HG03442 (cell line): ENCODE data around the gene CUTA.
"Not testable (repeated sequence)": the region's sequence is repeated elsewhere in the genome, so short reads cannot be mapped to it uniquely, and the experiment has no call there.

Experiments
- ATAC-seq: cut with Tn5 transposase; IDR thresholded peaks from one replicate; pipeline ENCODE4 v1.9.1; 2021; ENCODE audit warnings: mild to moderate bottlenecking, moderate library complexity; ENCODE audit not compliant: unreplicated experiment

Gene CUTA

GRCh38 chr6:33407132-33407718 is 10.7 kb downstream of the CUTA start:
- ATAC-seq = no peak

DNA sequence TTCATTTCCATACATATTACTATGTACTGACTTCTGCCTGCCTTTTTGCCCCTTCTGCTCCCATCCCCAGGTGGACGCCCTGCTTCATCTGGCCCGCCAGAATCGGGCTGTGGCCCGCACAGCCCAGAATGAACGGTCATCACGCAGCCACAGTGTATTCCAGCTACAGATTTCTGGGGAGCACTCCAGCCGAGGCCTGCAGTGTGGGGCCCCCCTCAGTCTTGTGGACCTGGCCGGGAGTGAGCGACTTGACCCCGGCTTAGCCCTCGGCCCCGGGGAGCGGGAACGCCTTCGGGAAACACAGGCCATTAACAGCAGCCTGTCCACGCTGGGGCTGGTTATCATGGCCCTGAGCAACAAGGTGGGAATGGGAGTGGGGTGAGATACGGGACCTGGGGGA is 11.8 kb downstream of the CUTA start:
- no peak for ATAC-seq

- no peak for ATAC-seq
These were observed 12.4 kb downstream of the CUTA start for GRCh38 chr6:33405386-33405940.

- no peak for ATAC-seq
These were observed 13.0 kb downstream of the CUTA start for GRCh38 chr6:33404884-33405283.

DNA sequence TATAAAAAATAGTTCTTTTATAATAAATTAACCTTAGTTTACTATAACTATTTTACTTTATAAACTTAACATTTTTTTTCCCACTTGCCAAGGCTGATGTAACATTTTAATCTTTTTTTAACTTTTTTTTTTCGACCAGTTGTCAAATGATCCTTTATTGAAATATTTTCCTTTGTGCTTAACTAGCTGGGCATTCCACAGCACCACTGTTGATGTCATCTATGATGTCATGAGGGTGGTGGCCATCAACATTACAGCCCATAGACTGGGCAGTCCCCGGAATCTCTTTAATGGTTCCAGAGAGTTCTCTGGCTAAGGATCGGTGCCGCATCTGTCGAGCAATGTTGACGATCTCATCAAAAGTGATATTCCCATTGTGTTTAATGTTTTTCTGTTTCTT is 18.0 kb downstream of the CUTA start:
- ATAC-seq = not testable (repeated sequence)

GRCh38 chr6:33398601-33399000 is 19.3 kb downstream of the CUTA start:
- not testable (repeated sequence) for ATAC-seq

DNA sequence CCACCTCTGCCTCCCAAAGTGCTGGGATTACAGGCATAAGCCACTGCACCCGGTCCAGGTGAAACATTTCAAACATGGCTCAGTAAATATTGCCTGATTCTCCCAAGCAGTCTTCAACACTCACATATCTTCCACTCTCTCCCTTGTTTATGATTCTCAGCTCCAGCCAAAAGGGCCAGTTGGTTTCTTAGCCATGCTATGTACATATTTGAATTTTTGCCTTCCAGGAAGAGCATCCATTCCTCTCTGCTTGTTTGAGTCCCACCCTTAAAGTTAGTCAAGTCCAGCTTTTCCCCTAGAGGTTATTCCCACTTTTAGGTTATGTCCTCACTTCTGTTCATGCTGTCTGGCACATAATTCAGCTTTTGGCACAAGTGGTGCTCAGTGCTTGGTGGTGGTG is 20.4 kb downstream of the CUTA start:
- ATAC-seq = no peak

DNA sequence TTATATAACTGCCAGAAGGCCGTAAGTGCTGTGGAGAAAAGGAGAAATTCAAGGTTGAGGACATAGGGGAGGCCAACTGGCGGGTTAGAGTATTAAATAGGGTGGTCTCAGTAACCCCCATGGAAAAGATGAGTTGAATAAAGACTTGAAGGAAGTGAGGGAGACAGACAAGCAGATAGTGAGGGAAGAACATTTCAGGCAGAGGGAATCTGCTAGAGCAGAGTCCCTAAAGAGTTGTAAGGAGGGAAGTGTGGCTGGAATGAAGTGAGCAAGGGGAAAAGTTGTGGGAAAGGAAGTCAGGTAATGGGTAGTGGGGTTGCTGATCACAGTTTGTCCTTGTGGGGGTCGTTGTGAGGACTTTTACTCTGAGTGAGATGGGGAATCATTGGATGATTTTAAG is 24.9 kb downstream of the CUTA start:
- ATAC-seq = no peak

- no peak for ATAC-seq
These were observed 25.3 kb downstream of the CUTA start for GRCh38 chr6:33392595-33392948.

- ATAC-seq = peak; percentile 17
These were observed 25.8 kb downstream of the CUTA start for GRCh38 chr6:33391922-33392594.

- peak; percentile 83 for ATAC-seq
These were observed 26.5 kb downstream of the CUTA start, which contains the start of gene KIFC1 for GRCh38 chr6:33391278-33391921. KIFC1 (plus strand) TSS chr6:33391823; CDS start chr6:33391986, 163 bp downstream.

GRCh38 chr6:33390767-33391277 is 27.1 kb downstream of the CUTA start:
- ATAC-seq = no peak

DNA sequence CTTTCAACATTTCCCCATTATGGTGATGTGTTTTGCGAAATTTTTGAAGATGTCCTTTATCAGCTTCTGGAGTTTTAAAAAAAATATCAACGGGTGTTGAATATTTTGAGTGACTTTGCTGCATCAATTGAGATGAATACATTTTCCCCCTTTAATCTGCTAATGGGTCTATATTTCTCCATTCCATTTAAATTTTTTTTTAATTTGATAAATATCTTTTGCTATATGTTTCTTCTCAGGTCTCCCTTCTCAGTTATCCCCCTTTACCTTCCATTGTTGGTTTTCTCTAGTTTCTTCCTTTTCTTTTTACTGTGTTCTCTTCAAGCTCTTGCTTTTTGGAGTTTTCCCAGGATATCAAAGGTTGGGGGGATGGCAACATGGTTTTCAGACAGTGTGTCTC is 27.7 kb downstream of the CUTA start:
- no peak for ATAC-seq

DNA sequence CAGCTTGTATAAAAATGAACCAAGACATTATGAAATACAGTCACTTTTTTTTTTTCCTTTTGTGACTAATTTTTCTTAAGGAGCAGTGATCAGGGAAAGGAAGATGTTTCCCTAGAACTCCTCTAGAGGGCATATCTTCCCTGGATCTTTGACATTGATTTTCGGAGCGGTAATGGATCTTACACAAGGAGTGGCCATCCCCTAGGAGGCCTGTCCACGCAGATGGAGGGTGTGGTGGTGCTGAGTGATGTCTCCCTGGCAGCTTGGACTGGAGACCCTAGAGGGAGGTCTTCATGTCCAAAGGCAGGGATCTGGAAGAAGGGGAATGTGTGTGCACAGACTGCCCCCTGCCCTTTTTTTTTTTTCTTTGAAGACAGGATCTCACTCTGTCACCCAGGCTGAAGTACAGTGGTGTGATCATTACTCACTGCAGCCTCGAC is 33.3 kb downstream of the CUTA start:
- no peak for ATAC-seq

- ATAC-seq = no peak
These were observed 34.3 kb downstream of the CUTA start for GRCh38 chr6:33383427-33384185.

GRCh38 chr6:33380272-33380981 is 37.5 kb downstream of the CUTA start:
- ATAC-seq = no peak

DNA sequence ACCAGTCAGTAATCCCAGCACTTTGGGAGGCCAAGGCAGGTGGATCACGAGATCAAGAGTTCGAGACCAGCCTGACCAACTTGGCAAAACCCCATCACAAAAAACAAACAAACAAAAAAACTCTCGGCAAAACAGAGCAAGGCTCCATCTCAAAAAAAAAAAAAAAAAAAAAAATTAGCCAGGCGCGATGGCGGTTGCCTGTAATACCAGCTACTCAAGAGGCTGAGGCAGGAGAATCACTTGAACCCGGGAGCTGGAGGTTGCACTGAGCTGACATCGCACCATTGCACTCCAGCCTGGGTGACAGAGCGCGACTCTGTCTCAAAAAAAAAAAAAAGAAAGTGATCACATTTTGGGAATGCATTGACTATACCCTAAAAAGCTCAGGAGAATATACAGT is 38.7 kb downstream of the CUTA start:
- ATAC-seq = not testable (repeated sequence)

DNA sequence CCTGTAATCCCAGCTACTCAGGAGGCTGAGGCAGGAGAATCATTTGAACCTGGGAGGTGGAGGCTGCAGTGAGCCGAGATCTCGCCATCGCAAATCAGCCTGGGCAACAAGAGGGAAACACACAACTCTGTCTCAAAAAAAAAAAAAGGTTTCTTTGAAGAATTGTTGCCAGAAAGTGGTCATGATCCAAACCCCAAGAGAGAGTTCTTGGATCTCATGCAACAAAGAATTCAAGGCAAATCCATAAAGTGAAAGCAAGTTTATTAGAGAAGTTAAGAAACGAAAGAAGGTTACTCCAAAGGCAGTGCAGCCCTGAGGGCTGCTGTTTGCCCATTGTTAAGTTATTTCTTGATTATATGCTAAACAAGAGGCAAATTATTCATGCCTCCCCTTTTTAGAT is 40.7 kb downstream of the CUTA start:
- ATAC-seq = no peak

DNA sequence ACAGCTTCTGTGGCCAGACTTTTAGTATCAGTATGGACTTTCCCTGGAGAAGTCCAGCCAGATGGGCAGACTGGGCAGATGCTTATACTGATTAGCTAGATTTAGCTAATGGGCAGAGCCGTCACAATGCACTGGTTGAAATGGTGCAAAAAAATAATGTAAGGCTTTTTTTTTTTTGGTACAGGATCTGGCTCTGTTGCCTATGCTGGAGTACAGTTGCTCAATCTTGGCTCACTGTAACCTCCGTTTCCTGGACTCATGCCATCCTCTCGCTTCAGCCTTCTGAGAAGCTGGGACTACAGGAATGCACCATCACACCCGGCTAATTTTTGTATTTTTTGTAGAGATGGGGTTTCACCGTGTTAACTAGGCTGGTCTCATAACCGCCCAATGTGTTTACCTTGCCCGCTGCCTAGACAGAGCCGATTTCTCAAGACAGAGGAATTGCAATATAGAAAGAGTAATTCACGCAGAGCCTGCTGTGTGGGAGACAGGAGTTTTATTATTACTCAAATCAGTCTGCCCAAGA is 42.7 kb downstream of the CUTA start:
- ATAC-seq = no peak
